ENCODE measurements around the gene FOXC1. TPM values are rescaled to one million over a fixed set of nuclear protein-coding genes. Genes with fewer than 3 reads are reported as not detected.

FOXC1 gene
- total and polyA plus RNA-seq, 9 of the 15 experiments (the other 6 are each of a cell fraction or from before 2014, with no cell fraction given): not detected

DNA sequence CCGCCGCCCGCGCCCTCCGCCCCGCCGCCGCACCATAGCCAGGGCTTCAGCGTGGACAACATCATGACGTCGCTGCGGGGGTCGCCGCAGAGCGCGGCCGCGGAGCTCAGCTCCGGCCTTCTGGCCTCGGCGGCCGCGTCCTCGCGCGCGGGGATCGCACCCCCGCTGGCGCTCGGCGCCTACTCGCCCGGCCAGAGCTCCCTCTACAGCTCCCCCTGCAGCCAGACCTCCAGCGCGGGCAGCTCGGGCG, 1.5 kb downstream of the FOXC1 start:
- no TSS peak for BruUV-seq (replicated peaks)
- Histone ChIP-seq H3K4me2 (ENCODE audit: insufficient read depth, low read length) (no peak overlapping the region), H3K4me1 (replicated peaks in 1 of 2; ENCODE audit: control insufficient read depth in 2 of 2, insufficient read depth in 2 of 2, low read length in 2 of 2) (peaks cover 0 to 26% of the 10 kb centered on the region in 2 experiments; a peak in 2 of 5 replicates), H2AFZ (ENCODE audit: low read depth, low read length) (no peak overlapping the region), H3K9me1 (ENCODE audit: control insufficient read depth, insufficient read depth, low read length) (no peaks in the 10 kb centered on the region), H3K4me3 (no peak overlapping the region), H3K9me3 (replicated peaks; ENCODE audit: control insufficient read depth, insufficient read depth, low read depth, low read length) (no peaks in the 10 kb centered on the region), H3K9ac (ENCODE audit: insufficient read depth in 1 of 2, low read depth in 2 of 2, low read length in 2 of 2) (no peak overlapping the region), H3K79me2 (ENCODE audit: control insufficient read depth, insufficient read depth, low read length) (no peaks in the 10 kb centered on the region), H3K27me3 (ENCODE audit: control insufficient read depth in 2 of 2, insufficient read depth in 2 of 2, low read length in 2 of 2) (peaks cover 36 to 47% of the 10 kb centered on the region in 2 experiments), H4K20me1 (replicated peaks; ENCODE audit: control insufficient read depth, insufficient read depth, low read length) (no peaks in the 10 kb centered on the region), H3K27ac (ENCODE audit: extremely low read depth, low read depth, low read length) (no peak overlapping the region), H3K36me3 (ENCODE audit: control insufficient read depth, insufficient read depth, low read length) (no peaks in the 10 kb centered on the region)
- intact Hi-C loops (cut with micrococcal nuclease): no loop called here
- FAIRE-seq (no peak), ATAC-seq (no peak), DNase-seq (ENCODE audit: extremely low read depth in 1 of 4, low spot score in 3 of 4) (no peak)
- CTCF ChIA-PET (ENCODE audit: low intra/inter-chr PET ratio): no interaction called here
- 100% methylated on average over 1 of the region's 38 CpGs for WGBS (ENCODE audit: insufficient coverage, low coverage, missing lambda C conversion rate)
- POLR2A ChIA-PET: no interaction called here
- in situ Hi-C loops (cut with MboI): no loop called here
- TF ChIP-seq ZEB2 (IDR thresholded peaks at IDR 0.05) (no peak), ZNF436 (CRISPR knock-in tag; IDR thresholded peaks at IDR 0.05) (no peak), SMARCA5 (IDR thresholded peaks at IDR 0.05) (no peak), SMARCB1 (IDR thresholded peaks at IDR 0.05; ENCODE audit: insufficient read length, low read depth) (no peak), NFATC3 (IDR thresholded peaks at IDR 0.05) (no peak), ZBTB9 (CRISPR knock-in tag; IDR thresholded peaks at IDR 0.05) (no peak), FOXK1 (CRISPR knock-in tag; IDR thresholded peaks at IDR 0.05; ENCODE audit: borderline replicate concordance) (no peak), MTF1 (CRISPR knock-in tag; IDR thresholded peaks at IDR 0.05; ENCODE audit: borderline replicate concordance) (no peak), NFXL1 (CRISPR knock-in tag; IDR thresholded peaks at IDR 0.05) (no peak), CREBBP (IDR thresholded peaks at IDR 0.05; ENCODE audit: low read depth, low read length) (no peak), ZNF586 (CRISPR knock-in tag; conservative IDR thresholded peaks at IDR 0.05) (no peak), JUNB (CRISPR knock-in tag; conservative IDR thresholded peaks at IDR 0.05) (no peak), GATA2 (CRISPR knock-in tag; IDR thresholded peaks at IDR 0.05) (no peak), RFX7 (CRISPR knock-in tag; IDR thresholded peaks at IDR 0.05) (no peak), MEF2A (IDR thresholded peaks at IDR 0.05; ENCODE audit: control insufficient read depth, low read depth, low read length) (no peak)
- TF ChIP-seq, protein P1, sequence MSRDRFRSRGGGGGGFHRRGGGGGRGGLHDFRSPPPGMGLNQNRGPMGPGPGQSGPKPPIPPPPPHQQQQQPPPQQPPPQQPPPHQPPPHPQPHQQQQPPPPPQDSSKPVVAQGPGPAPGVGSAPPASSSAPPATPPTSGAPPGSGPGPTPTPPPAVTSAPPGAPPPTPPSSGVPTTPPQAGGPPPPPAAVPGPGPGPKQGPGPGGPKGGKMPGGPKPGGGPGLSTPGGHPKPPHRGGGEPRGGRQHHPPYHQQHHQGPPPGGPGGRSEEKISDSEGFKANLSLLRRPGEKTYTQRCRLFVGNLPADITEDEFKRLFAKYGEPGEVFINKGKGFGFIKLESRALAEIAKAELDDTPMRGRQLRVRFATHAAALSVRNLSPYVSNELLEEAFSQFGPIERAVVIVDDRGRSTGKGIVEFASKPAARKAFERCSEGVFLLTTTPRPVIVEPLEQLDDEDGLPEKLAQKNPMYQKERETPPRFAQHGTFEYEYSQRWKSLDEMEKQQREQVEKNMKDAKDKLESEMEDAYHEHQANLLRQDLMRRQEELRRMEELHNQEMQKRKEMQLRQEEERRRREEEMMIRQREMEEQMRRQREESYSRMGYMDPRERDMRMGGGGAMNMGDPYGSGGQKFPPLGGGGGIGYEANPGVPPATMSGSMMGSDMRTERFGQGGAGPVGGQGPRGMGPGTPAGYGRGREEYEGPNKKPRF (IDR thresholded peaks at IDR 0.05; ENCODE audit: low read depth, low read length): no peak
- TF ChIP-seq, protein P2, sequence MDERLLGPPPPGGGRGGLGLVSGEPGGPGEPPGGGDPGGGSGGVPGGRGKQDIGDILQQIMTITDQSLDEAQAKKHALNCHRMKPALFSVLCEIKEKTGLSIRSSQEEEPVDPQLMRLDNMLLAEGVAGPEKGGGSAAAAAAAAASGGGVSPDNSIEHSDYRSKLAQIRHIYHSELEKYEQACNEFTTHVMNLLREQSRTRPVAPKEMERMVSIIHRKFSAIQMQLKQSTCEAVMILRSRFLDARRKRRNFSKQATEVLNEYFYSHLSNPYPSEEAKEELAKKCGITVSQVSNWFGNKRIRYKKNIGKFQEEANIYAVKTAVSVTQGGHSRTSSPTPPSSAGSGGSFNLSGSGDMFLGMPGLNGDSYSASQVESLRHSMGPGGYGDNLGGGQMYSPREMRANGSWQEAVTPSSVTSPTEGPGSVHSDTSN (CRISPR knock-in tag; IDR thresholded peaks at IDR 0.05; ENCODE audit: low read depth): no peak
- TF ChIP-seq, protein P2 (tag; conservative IDR thresholded peaks at IDR 0.05; ENCODE audit: low read depth): no peak
- TF ChIP-seq, protein P3, sequence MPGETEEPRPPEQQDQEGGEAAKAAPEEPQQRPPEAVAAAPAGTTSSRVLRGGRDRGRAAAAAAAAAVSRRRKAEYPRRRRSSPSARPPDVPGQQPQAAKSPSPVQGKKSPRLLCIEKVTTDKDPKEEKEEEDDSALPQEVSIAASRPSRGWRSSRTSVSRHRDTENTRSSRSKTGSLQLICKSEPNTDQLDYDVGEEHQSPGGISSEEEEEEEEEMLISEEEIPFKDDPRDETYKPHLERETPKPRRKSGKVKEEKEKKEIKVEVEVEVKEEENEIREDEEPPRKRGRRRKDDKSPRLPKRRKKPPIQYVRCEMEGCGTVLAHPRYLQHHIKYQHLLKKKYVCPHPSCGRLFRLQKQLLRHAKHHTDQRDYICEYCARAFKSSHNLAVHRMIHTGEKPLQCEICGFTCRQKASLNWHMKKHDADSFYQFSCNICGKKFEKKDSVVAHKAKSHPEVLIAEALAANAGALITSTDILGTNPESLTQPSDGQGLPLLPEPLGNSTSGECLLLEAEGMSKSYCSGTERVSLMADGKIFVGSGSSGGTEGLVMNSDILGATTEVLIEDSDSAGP (CRISPR knock-in tag; IDR thresholded peaks at IDR 0.05): no peak

All from K562 (cell line).